SK-N-SH (cell line): ENCODE results near the gene SLC5A11.

ENCODE experiments used
- CTCF ChIP-seq: fragments of 200-600 bp; sonication (generic); IDR thresholded peaks from 2 replicates; pipeline ENCODE4 v1.6.1; 2017; ENCODE audit warnings: antibody characterized with exemption, mild to moderate bottlenecking, moderate library complexity
- MAX ChIP-seq: IDR thresholded peaks from 2 replicates; pipeline ENCODE4 v1.4.0; 2012; ENCODE audit warnings: low read depth
- MEF2A ChIP-seq: IDR thresholded peaks from 2 replicates; pipeline ENCODE4 v1.4.0; 2012; ENCODE audit warnings: low read depth, borderline replicate concordance
- POLR2AphosphoS5 ChIP-seq: IDR thresholded peaks from 2 replicates; pipeline ENCODE4 v1.6.1; 2012; ENCODE audit warnings: low read depth, low read length
- RCOR1 ChIP-seq: fragments of 150-350 bp; IDR thresholded peaks from 2 replicates; pipeline ENCODE4 v1.6.1; 2017; ENCODE audit warnings: antibody characterized with exemption, low read length

GRCh38 chr16:24837969-24838368 is 7.8 kb upstream of the SLC5A11 start:
- TF ChIP-seq RCOR1 (no peak), MEF2A (no peak), CTCF (no peak), MAX (no peak), POLR2AphosphoS5 (no peak)
